Inflammatory macrophage treated with lipopolysaccharide for 1 hour (primary cell): Measurements from ENCODE around the gene TAF12.
"Not testable (repeated sequence)": the region's sequence is repeated elsewhere in the genome, so short reads cannot be mapped to it uniquely, and the experiment has no call there.

Experiments used
- DNase-seq, 2 donors: peaks; one replicate each; pipeline ENCODE4 v3.0.0-alpha.2; 2020 to 2022

The TAF12 gene

DNA sequence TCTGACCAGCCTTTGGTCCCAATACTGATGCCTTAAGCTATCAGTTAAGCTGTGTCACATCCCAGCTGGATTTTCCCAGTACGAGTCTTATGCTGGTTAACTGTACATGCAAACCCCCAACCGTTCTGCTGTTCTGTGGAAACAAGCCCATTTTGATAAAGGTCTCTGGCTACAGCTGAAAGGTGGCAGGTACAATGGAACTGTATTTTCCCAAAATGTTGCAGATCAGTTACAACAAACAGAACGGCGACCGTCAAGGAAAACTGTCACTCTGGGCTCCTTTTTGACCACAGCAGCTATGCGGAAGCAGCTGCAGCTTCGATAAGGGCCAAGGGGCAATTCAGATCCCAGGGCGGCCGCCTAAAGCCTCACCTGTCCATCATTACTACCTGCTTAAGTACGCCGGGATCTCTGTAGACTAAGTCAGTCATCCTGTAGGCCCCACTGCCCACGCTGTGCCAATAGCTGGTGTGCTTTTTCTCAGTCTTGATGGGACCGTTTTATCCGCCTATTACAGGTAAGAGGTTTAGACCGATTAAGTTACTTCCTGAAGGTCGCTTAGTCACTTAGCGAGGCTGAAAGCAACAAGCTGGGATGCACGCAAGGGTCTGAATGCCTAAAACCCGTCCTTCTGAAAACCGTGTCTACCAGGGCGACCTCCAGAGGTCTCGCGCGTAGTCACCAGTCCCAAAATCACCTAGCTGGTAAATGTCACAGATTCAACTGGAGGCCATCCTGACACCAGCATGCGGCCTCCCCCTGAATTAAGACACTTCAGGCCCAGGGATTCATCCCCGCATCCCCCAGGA lies 61.9 kb downstream of the TAF12 start:
- peak in 1 of 2 donors; percentile 13 for DNase-seq

DNA sequence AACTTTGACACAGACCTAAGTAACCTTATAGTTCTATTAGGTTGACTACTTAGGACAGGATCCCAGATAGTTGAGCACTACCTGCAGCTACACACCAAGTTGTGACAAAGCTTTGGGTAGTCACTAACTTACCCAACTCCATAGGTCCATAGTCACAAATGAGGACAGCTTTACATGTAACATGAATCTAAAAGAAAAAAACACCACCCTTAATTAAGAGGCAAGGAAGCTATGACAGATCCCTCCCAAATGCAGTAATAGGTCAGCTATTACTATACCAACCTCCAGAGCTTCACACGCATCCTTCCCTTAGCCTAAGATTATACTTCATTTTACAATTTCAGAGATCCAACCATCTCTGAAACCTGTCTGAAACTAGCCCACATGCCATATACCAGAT lies 63.5 kb downstream of the TAF12 start:
- DNase-seq = no peak

DNA sequence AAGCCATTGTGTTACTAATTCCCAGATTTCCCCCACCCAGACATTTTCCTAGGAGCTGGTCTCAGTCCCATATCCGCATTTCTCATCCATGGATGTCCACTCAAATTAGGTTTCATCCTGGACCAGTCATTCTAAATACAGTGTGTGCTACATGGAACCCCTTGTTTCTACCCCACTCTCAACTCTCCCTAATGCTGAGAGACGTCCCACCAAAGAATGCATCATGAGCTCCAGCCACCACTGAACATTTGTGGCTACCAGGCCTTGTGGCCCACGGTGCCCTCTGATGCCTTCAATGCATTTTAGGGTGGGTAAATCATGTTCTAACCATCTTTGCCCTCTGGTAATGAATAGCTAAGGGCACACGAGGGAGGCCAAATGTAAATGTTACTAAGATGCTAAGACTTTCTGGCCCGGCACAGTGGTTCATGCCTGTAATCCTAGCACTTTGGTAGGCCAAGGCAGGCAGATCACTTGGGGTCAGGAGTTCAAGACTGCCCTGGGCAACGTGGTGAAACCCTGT lies 64.1 kb downstream of the TAF12 start:
- DNase-seq = no peak

DNA sequence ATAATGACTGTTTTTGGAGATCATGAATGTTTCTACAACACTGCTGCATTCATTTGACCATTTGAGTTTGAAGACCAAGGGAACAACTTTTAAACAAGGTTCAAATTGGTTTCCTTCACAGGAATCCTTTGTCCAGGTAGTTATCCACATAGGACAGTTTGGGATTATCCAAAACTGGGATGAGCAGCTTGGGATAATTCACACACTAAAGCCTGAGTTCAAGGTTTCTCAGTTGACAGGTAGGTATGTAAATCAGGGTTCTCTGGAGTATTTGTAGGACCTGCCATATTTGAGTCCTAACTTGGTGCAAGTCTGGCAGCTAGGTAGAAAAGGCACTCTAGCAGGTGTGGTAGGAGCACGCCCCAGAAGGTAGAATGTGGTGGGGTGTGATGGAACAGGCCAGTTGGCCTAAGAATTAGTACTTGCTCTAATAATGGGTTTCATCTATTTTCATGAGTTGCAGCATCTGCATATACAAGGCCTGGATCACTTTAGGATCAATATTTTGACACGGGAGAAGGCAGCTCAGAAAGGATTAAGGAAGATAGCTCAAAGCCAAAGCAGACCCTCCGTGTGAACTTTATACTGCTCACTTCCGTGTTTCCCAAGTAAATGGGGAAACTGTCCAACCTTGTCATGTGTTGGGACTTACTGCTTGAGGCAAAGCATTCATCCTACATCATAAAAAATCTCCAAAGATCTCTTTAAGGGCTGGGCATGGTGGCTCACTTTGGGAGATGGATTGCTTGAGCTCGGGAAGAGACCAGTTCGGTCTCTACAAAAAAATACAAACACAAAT lies 64.9 kb downstream of the TAF12 start:
- no peak for DNase-seq

DNA sequence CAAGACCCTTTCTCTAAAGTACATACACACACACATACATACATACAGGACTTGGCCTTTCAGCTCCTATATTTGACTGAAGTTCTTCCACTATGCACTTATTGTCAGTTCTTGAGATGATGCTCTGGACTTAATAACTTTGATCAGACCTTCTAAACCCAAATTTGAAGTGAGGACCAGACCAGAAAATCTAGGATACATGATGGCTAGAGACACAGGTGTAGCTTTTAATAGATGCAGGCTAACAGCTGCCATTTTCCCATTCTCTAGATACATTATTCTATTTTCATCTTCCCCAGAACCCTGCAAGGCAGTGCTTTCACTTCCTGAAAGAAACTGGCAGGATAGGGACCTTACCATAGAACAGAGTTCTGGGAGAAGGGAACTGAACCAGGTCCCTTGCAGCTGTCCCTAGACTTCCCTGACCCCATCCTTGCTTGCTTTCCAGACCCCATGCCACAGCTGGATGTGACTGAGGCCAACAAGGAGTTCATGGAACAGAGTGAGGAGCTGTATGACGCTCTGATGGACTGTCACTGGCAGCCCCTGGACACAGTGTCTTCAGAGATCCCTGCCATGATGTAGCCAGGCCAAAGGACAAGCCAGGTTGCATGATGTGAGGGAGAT lies 65.7 kb downstream of the TAF12 start:
- DNase-seq = no peak

DNA sequence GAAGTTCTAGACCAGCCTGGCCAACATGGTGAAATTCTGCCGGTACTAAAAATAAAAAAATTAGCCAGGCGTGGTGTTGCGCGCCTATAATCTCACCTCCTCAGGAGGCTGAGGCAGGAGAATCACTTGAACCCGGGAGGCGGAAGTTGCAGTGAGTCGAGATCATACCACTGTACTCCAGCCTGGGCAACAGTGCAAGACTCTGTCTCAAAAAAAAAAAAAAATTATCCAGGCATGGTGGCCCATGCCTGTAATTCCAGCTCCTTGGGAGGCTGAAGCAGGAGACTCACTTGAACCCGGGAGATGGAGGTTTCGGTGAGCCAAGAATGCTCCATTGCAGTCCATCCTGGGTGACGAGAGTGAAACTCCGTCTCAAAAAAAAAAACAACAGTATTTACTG lies 69.3 kb downstream of the TAF12 start:
- no peak for DNase-seq

DNA sequence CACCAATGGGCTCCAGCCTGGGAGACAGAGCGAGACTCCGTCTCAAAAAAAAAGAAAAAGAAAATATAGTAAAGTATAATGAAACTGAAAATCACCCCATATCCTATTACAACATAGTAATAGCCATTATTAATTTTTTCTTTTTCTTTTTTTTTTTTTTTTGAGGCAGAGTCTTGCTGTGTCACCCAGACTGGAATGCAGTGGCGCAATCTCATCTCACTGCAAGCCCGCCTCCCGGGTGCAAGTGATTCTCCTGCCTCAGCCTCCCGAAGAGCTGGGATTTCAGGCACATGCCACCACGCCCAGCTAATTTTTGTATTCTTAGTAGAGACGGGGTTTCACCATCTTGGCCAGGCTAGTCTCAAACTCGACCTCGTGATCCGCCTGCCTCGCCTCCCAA lies 70.0 kb downstream of the TAF12 start:
- DNase-seq = not testable (repeated sequence)

DNA sequence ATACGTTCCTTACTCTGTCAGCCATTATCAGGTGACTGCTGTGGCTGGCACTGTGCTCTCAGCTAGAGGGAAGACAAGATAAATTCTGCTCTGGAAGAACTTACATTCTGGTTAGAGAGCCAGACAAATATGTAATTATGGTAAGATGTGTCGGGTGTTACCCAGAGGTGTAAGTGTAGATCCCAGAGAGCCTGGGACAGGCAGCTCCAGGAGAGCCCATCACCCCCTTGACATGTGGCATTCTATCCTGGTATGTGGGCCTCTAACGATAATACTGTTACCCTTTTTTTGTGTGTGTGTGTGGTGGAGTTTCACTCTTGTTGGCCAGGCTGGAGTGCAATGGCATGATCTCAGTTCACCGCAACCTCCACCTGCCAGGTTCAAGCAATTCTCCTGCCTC lies 71.0 kb downstream of the TAF12 start:
- no peak for DNase-seq

DNA sequence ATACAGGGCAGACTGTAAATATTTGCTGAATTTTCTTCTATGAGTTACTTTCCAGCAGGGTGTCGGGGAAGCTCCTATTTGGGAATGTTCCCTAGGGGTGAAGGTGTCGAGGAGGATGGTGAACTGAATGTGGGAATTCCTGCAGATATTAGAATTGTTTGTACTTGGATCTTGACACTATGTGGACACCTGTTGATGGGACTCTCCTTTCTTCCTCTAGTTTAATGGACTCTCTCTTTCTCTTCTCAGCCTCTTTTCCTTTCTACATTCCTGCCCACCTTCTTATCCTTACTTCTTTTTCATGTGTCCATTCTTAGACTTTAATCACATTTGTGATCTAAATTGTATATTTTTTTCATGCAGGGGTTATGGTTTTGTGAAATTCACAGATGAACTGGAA lies 75.9 kb downstream of the TAF12 start:
- no peak for DNase-seq

DNA sequence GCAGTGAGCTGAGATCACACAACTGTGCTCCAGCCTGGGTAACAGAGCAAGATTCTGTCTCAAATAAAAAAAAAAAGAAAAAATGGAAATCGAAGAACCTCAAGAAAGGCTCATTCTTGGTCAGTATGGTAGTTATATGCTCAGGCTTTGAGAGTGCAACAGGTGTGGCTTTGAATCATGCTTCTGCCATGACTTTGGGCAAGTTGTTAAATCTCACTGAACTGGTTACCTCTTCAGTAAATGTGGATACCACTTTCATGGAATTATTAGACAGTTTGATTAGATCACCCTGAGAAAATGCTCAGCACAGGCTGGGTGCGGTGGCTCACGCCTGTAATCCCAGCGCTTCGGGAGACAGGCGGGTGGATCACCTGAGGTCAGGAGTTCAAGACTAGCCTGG lies 77.1 kb downstream of the TAF12 start:
- DNase-seq = no peak

DNA sequence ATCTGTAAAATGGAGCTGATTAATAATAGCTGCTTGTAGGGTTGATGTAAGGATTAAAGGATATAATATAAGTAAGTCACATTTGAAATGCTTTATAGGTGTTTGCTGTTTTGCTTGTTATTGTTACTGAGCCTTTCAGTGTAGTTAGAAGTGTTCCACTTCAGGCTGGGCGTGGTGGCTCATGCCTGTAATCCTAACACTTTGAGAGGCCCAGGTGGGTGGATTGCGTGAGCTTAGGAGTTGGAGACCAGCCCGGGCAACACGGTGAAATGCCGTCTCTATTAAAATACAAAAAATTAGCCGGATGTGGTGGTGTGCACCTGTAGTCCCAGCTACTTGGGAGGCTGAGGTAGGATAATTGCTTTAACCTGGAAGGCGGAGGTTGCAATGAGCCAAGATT lies 77.8 kb downstream of the TAF12 start:
- no peak for DNase-seq

DNA sequence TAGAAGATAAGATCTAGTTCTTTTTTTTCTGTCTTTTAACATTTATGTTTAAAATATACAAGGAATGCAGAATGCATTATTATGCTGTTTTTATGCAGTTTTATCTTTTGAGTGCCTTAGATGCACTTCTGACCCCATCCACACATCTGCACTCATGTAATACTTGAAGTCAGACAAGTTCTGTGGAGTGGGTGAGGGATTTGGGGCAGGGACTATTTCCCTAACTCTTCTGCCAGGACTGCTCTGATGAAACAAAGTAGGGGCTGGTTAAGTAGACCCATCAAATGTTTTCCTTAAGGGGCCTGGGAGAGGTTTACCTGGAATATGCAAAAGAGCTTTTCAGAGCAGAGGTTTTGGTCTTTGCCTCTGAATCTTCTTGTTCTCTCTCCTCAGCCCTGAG lies 78.6 kb downstream of the TAF12 start:
- DNase-seq = no peak

DNA sequence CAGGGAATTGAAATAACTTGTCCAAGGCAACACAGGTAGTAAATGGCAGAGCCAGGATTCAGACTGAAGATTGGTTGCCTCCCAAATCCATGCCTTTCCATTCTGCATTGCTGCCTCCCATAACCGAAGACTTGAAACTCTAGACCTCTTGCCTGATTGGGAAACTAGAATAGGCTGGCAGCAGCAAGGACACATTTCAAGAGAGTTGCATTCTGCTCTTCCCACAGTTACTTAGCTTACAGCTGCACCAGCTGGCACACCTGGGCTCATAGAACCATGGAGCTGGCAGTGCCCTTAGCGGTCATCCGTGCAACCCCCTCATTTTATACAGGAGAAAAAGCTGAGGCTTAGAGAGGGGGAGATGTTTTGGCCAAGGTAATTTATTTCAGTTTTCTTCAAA lies 82.0 kb downstream of the TAF12 start:
- no peak for DNase-seq
